Measurements from ENCODE around the gene C1orf21.

Gene C1orf21

DNA sequence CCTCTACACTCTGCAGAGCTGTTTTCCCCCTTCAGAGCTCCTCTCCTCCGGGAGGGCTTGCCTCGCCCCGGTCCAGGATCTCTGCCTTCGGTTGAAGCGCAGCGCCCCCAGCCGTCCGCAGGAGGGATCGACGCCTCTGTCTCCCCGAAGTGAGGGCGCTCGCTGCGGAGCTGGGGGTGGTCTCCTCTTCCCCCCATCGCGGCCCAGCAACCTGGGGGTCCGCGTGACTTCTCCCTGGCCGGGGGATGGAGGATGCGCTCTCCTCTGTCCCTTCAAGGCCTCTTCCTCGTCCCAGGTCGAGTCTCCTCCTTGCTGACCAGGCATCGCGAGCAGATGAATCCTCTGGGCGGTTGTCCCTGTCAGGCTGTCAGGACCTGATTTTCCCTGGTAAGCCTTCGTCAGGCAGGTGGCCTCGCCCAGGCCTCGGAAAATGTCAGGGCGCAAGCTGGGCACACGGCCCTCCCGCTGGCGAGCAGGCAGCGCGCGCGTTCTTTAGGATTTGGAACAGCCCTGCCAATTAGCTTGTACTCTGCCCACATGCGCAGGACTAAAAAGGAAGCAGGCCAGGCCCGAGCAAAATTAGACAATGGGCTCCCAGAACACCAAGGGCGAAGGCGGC, 277.3 kb downstream of the C1orf21 start:
- TF ChIP-seq, protein P1, sequence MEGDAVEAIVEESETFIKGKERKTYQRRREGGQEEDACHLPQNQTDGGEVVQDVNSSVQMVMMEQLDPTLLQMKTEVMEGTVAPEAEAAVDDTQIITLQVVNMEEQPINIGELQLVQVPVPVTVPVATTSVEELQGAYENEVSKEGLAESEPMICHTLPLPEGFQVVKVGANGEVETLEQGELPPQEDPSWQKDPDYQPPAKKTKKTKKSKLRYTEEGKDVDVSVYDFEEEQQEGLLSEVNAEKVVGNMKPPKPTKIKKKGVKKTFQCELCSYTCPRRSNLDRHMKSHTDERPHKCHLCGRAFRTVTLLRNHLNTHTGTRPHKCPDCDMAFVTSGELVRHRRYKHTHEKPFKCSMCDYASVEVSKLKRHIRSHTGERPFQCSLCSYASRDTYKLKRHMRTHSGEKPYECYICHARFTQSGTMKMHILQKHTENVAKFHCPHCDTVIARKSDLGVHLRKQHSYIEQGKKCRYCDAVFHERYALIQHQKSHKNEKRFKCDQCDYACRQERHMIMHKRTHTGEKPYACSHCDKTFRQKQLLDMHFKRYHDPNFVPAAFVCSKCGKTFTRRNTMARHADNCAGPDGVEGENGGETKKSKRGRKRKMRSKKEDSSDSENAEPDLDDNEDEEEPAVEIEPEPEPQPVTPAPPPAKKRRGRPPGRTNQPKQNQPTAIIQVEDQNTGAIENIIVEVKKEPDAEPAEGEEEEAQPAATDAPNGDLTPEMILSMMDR (IDR thresholded peaks at IDR 0.05; ENCODE audit: control insufficient read depth, extremely low read depth, insufficient read depth): no peak
- H3K4me3 ChIP-seq (ENCODE audit: low read depth, low read length): no peak overlapping the region
- DNase-seq (ENCODE audit: low read depth): no peak

DNA sequence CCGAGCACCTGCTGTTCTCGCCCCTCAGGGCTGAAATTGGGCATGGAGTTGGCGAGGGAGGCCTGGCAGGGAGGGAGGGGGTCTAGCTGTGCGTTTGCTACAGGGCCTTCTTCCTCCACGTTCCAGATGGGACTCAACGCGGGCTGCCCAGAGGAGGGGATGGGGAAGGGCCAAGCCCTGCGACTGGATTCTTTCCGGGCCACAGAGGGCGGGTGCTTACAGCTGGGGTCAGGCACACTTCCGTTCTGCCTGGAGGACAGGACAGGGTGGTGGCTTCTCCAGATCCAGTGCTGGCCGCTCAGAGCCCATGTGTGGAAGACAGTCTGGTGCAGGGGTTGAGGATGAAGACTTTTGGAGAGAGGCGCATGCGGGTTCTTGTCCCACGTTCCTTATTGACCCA, 277.8 kb downstream of the C1orf21 start:
- TF ChIP-seq, protein P1 (IDR thresholded peaks at IDR 0.05; ENCODE audit: control insufficient read depth, extremely low read depth, insufficient read depth): no peak
- DNase-seq (ENCODE audit: low read depth): no peak
- H3K4me3 ChIP-seq (ENCODE audit: low read depth, low read length): no peak overlapping the region

DNA sequence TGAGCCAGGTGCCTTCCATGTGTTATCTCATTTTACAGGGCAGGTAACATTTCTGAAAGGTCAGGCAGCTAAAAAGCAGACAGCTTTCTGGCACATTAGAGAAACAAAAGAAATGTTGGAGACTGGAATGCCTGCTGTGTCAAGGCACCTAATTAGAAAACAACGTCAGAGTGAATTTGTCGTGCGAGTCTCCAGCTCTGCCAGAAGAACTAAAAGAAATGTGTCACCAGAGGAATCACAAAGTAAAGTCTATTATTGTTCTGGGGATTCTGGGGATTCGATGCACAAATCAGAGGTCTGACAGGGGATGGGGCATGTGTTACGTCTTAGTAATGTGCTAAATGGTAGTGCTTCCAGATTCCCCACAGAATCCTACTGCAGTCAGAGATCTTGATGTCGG, 278.5 kb downstream of the C1orf21 start:
- TF ChIP-seq, protein P1 (IDR thresholded peaks at IDR 0.05; ENCODE audit: control insufficient read depth, extremely low read depth, insufficient read depth): no peak
- DNase-seq (ENCODE audit: low read depth): no peak
- no peak overlapping the region for H3K4me3 ChIP-seq (ENCODE audit: low read depth, low read length)

DNA sequence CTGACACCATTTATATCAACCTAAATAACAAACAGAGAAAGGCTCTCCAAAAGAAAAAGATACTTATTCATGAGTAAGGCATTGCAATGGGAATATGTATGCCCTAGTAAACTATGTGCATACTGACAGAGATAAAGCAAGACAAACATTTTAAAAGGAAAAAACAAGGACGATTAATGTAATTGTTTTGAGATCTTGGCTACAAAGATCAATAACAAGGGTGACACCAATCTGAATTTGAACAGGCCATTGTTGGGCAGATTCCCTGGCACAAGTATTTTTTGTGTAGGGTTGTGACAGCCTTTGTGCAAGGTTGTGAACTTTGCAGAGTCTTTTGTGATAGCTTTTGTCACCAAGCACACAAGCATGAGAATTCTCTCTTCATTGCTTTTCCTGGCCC, 282.6 kb downstream of the C1orf21 start:
- DNase-seq (ENCODE audit: low read depth): no peak
- H3K4me3 ChIP-seq (ENCODE audit: low read depth, low read length): no peak overlapping the region
- TF ChIP-seq, protein P1 (IDR thresholded peaks at IDR 0.05; ENCODE audit: control insufficient read depth, extremely low read depth, insufficient read depth): no peak

DNA sequence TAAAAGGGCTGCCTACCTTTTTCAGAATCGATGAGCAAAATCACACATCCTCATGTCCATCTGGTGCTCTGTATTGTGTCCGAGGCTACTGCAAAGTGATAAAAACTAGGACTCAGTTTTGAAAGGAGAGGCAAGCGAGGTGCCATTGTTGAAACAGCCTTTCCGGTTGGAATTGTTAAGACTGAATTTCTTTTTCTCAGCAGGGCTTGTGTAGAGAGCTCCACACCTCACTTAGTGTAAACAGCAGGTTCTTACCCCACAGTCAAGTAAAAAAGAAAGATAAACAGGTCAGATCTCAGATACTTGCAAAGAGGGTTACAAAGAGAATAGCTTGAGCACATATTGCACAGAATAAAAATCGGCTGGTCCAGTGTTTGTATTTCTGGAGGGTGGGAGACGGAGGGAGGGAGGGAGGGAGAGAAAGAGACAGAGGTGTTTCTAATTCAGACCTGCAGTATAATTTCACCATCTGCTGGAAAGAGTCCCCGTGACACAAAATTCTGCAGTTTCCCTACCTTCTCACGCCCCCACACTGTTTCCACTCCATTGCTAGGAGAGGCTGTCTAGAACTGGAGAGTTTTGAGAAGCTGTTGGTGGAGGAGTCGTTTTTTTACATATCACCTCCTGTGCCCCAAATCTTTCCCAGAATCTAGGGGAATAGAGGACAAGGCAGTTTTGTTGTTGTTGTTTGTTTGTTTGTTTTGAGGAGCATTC, 285.3 kb downstream of the C1orf21 start:
- TF ChIP-seq, protein P1 (IDR thresholded peaks at IDR 0.05; ENCODE audit: control insufficient read depth, extremely low read depth, insufficient read depth): no peak
- no peak for DNase-seq (ENCODE audit: low read depth)
- no peak overlapping the region for H3K4me3 ChIP-seq (ENCODE audit: low read depth, low read length)

DNA sequence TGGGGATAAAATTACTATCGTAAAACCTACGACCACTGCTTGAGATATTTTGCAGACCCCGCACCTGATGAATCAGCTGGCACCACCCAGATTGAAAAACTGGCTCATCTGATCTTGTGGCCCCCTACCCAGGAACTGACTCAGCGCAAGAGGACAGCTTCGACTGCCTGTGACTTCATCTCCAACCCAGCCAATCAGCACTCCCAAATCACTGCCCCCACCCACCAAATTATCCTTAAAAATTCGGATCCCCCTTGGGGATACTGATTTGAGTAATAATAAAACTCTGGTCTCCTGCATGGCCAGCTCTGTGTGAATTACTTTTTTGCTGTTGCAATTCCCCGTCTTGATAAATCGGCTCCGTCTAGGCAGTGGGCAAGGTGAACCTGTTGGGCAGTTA, 286.5 kb downstream of the C1orf21 start:
- TF ChIP-seq, protein P1 (IDR thresholded peaks at IDR 0.05; ENCODE audit: control insufficient read depth, extremely low read depth, insufficient read depth): no peak
- DNase-seq (ENCODE audit: low read depth): no peak
- H3K4me3 ChIP-seq (ENCODE audit: low read depth, low read length): no peak overlapping the region

Measured in LNCaP clone FGC (cell line).